GM18511 (cell line): ENCODE results near the gene PGD.
A peak's percentile ranks its signal among the peaks of the same experiment; 100 is the strongest.
"Not testable (repeated sequence)": the region's sequence is repeated elsewhere in the genome, so short reads cannot be mapped to it uniquely, and the experiment has no call there.

Experiments used
- ATAC-seq: cut with Tn5 transposase; IDR thresholded peaks from one replicate; pipeline ENCODE4 v1.9.1; 2021; ENCODE audit warnings: mild to moderate bottlenecking, moderate library complexity; ENCODE audit not compliant: unreplicated experiment

Gene PGD

GRCh38 chr1:10398734-10399443, at the start of gene PGD:
TSS of gene PGD (plus strand) at chr1:10399064. CDS start at chr1:10399118, 54 bp downstream.
- ATAC-seq: peak; percentile 96

- no peak for ATAC-seq
Measured at GRCh38 chr1:10353282-10353681, 45.6 kb upstream of the PGD start.

GRCh38 chr1:10353693-10354092, 45.2 kb upstream of the PGD start:
- ATAC-seq: no peak

- ATAC-seq: no peak
Measured at GRCh38 chr1:10360045-10360444, 38.8 kb upstream of the PGD start.

- no peak for ATAC-seq
Measured at GRCh38 chr1:10361515-10361914, 37.3 kb upstream of the PGD start.

GRCh38 chr1:10368194-10368593, 30.7 kb upstream of the PGD start:
- no peak for ATAC-seq

GRCh38 chr1:10374442-10374860, 24.4 kb upstream of the PGD start:
- no peak for ATAC-seq

GRCh38 chr1:10377365-10378029, 21.4 kb upstream of the PGD start:
- not testable (repeated sequence) for ATAC-seq

- ATAC-seq: no peak
Measured at GRCh38 chr1:10378081-10378841, 20.6 kb upstream of the PGD start.

- ATAC-seq: no peak
Measured at GRCh38 chr1:10379101-10379620, 19.7 kb upstream of the PGD start.

GRCh38 chr1:10379676-10380075, 19.2 kb upstream of the PGD start:
- no peak for ATAC-seq

- ATAC-seq: no peak
Measured at GRCh38 chr1:10380594-10381275, 18.1 kb upstream of the PGD start.

- no peak for ATAC-seq
Measured at GRCh38 chr1:10383630-10384029, 15.2 kb upstream of the PGD start.

- no peak for ATAC-seq
Measured at GRCh38 chr1:10384219-10384618, 14.6 kb upstream of the PGD start.

GRCh38 chr1:10386761-10387676, 11.8 kb upstream of the PGD start:
- ATAC-seq: no peak

- no peak for ATAC-seq
Measured at GRCh38 chr1:10387677-10388386, 11.0 kb upstream of the PGD start.

GRCh38 chr1:10388387-10388715, 10.5 kb upstream of the PGD start:
- no peak for ATAC-seq

GRCh38 chr1:10389271-10389973, 9.4 kb upstream of the PGD start:
- no peak for ATAC-seq

GRCh38 chr1:10396870-10397269, 2.0 kb upstream of the PGD start:
- no peak for ATAC-seq
